HEK293T (cell line): ENCODE measurements around the gene GABRP.
"Not testable (repeated sequence)": the region's sequence is repeated elsewhere in the genome, so short reads cannot be mapped to it uniquely, and the experiment has no call there.

ENCODE experiments used
- CTCF ChIA-PET: fragments of 350-600 bp; formaldehyde crosslinking; extraction: SDS; loops from one replicate; lab custom pipeline; 2021; ENCODE audit warnings: antibody characterized with exemption, inconsistent platforms; lab: Yijun Ruan, JAX
- POLR2A ChIA-PET: fragments of 350-600 bp; formaldehyde crosslinking; extraction: SDS; loops from one replicate; lab custom pipeline; 2020; ENCODE audit warnings: antibody characterized with exemption, inconsistent platforms; lab: Yijun Ruan, JAX
- DNase-seq: peaks from one replicate; pipeline ENCODE4 v3.0.0; 2012; ENCODE audit warnings: mixed read lengths; ENCODE audit errors: extremely low spot score
- ARNT ChIP-seq: fragments of 450-650 bp; IDR thresholded peaks from 2 replicates; pipeline ENCODE4 v1.6.1; 2017; ENCODE audit warnings: mild to moderate bottlenecking
- BHLHE40 ChIP-seq: fragments of 450-650 bp; IDR thresholded peaks from 2 replicates; pipeline ENCODE4 v1.6.1; 2016; ENCODE audit warnings: mild to moderate bottlenecking, moderate library complexity, borderline replicate concordance
- CTBP1 ChIP-seq: fragments of 450-650 bp; IDR thresholded peaks from 2 replicates; pipeline ENCODE4 v1.6.1; 2016; ENCODE audit warnings: borderline replicate concordance
- ELF4 ChIP-seq: fragments of 450-650 bp; IDR thresholded peaks from 2 replicates; pipeline ENCODE4 v1.6.1; 2017; ENCODE audit warnings: antibody characterized with exemption
- FOXA1 ChIP-seq: fragments of 450-650 bp; IDR thresholded peaks from 2 replicates; pipeline ENCODE4 v1.6.1; 2016; ENCODE audit warnings: mild to moderate bottlenecking
- FOXK2 ChIP-seq: fragments of 450-650 bp; IDR thresholded peaks from 2 replicates; pipeline ENCODE4 v1.6.1; 2016; ENCODE audit warnings: mild to moderate bottlenecking
- FOXM1 ChIP-seq: fragments of 450-650 bp; IDR thresholded peaks from 2 replicates; pipeline ENCODE4 v1.6.1; 2017; ENCODE audit warnings: mild to moderate bottlenecking, borderline replicate concordance
- HDGF ChIP-seq: fragments of 450-650 bp; IDR thresholded peaks from 2 replicates; pipeline ENCODE4 v1.6.1; 2017; ENCODE audit warnings: antibody characterized with exemption, borderline replicate concordance
- L3MBTL2 ChIP-seq: fragments of 450-650 bp; conservative IDR thresholded peaks from 2 replicates; pipeline ENCODE4 v1.6.1; 2016; ENCODE audit warnings: mild to moderate bottlenecking
- LEF1 ChIP-seq: fragments of 450-650 bp; IDR thresholded peaks from 2 replicates; pipeline ENCODE4 v1.6.1; 2017; ENCODE audit warnings: mild to moderate bottlenecking, borderline replicate concordance
- NFRKB ChIP-seq: fragments of 450-650 bp; IDR thresholded peaks from 2 replicates; pipeline ENCODE4 v1.6.1; 2016; ENCODE audit warnings: mild to moderate bottlenecking, moderate library complexity
- PKNOX1 ChIP-seq: fragments of 450-650 bp; IDR thresholded peaks from 2 replicates; pipeline ENCODE4 v1.6.1; 2016
- SP1 ChIP-seq: fragments of 450-650 bp; IDR thresholded peaks from 2 replicates; pipeline ENCODE4 v1.6.1; 2017
- SUZ12 ChIP-seq: fragments of 450-650 bp; IDR thresholded peaks from 2 replicates; pipeline ENCODE4 v1.6.1; 2016; ENCODE audit warnings: mild to moderate bottlenecking
- TARDBP ChIP-seq: fragments of 450-650 bp; IDR thresholded peaks from 2 replicates; pipeline ENCODE4 v1.6.1; 2016
- ZNF384 ChIP-seq: fragments of 450-650 bp; IDR thresholded peaks from 2 replicates; pipeline ENCODE4 v1.6.1; 2016

GABRP gene

GRCh38 chr5:170826117-170826516 lies 42.6 kb downstream of the GABRP start:
- TF ChIP-seq HDGF (no peak), CTBP1 (no peak), ZNF384 (no peak), TARDBP (no peak), FOXA1 (no peak), NFRKB (no peak), ELF4 (no peak)
- DNase-seq = no peak
- ChIA-PET POLR2A (no interaction called here), CTCF (no interaction called here)

DNA sequence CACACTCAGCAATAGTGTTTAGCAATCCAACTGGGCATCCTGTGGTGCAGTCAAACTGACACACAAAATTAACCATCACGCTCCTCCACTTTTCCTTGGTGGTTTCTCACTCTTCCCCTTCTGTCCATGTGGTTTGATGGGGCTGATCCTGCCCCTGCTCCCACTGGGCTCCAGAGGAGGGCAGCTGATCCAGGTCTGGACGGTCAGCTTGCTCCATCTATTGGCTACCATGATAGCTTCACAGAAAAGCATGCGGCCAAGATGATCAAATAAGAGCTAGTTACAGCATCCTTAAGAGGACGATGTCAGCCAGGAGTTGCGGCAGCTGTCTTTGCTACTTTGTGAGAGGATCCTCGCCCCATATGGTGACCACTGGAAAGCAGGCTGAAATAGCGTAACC lies 48.7 kb downstream of the GABRP start:
- POLR2A ChIA-PET = no interaction called here

GRCh38 chr5:170833981-170834380 lies 50.5 kb downstream of the GABRP start:
- CTCF ChIA-PET, POLR2A ChIA-PET, DNase-seq: not testable (repeated sequence)

More for the DNA sequence above, 48.7 kb downstream of the GABRP start:
- TF ChIP-seq CTBP1 = no peak
- no peak for TF ChIP-seq ELF4
- no peak for TF ChIP-seq FOXA1
- TF ChIP-seq HDGF = no peak
- TF ChIP-seq BHLHE40 = no peak
- DNase-seq = no peak
- CTCF ChIA-PET = no interaction called here

- no peak for TF ChIP-seq ELF4
- no peak for TF ChIP-seq SP1
- TF ChIP-seq CTBP1 = no peak
- TF ChIP-seq FOXK2 = no peak
- TF ChIP-seq NFRKB = no peak
- no peak for TF ChIP-seq PKNOX1
- TF ChIP-seq FOXM1 = no peak
- TF ChIP-seq HDGF = no peak
- no peak for TF ChIP-seq SUZ12
- no peak for TF ChIP-seq TARDBP
- POLR2A ChIA-PET = no interaction called here
- DNase-seq = no peak
- CTCF ChIA-PET = no interaction called here
Measured at GRCh38 chr5:170836226-170836625, 52.7 kb downstream of the GABRP start.

- TF ChIP-seq NFRKB (no peak), PKNOX1 (no peak), ELF4 (no peak), LEF1 (no peak), SP1 (no peak), FOXK2 (no peak), CTBP1 (no peak), L3MBTL2 (no peak), TARDBP (no peak), HDGF (no peak), FOXM1 (no peak), FOXA1 (no peak), ARNT (no peak), ZNF384 (no peak), BHLHE40 (no peak)
- DNase-seq = no peak
- POLR2A ChIA-PET = no interaction called here
- CTCF ChIA-PET = no interaction called here
Measured at GRCh38 chr5:170843870-170844269, 60.3 kb downstream of the GABRP start.

DNA sequence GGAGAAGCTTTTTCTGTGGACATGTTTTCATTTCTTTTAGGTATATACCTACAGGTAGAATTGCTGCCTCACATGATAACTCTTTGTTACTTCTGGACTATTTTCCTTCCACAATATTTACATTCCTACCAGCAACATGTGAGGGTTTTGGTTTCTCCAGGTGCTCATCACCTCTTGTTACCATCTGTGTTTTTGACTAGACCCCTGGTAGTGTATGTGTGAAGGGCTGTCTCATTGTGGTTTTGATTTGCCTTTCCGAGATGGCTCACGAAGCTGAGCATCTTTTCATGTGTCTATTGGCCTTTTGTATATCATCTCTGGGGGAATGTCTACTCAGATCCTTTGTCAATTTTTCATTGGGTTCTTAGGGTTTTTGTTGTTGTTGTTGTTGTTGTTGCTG lies 61.1 kb downstream of the GABRP start:
- ChIA-PET POLR2A (no interaction called here), CTCF (no interaction called here)
- DNase-seq = no peak
- TF ChIP-seq ELF4 (no peak), NFRKB (no peak), TARDBP (no peak), ARNT (no peak), SUZ12 (no peak), HDGF (no peak), FOXK2 (no peak), FOXM1 (no peak), LEF1 (no peak), SP1 (no peak), FOXA1 (no peak), L3MBTL2 (no peak), BHLHE40 (no peak), PKNOX1 (no peak), CTBP1 (no peak), ZNF384 (no peak)

GRCh38 chr5:170846416-170846815 lies 62.9 kb downstream of the GABRP start:
- DNase-seq = no peak
- CTCF ChIA-PET = no interaction called here
- TF ChIP-seq ELF4 (no peak), SP1 (no peak), ZNF384 (no peak), SUZ12 (no peak)
- POLR2A ChIA-PET = no interaction called here
